ENCODE results near the gene RAB15. TPM values are rescaled to one million over a fixed set of nuclear protein-coding genes. Genes with fewer than 3 reads are reported as not detected.

The RAB15 gene
- total and polyA plus RNA-seq, 9 of the 15 experiments (the other 6 are each of a cell fraction or from before 2014, with no cell fraction given) = 0.09 to 0.30 (median 0.16) TPM; not detected in 2

DNA sequence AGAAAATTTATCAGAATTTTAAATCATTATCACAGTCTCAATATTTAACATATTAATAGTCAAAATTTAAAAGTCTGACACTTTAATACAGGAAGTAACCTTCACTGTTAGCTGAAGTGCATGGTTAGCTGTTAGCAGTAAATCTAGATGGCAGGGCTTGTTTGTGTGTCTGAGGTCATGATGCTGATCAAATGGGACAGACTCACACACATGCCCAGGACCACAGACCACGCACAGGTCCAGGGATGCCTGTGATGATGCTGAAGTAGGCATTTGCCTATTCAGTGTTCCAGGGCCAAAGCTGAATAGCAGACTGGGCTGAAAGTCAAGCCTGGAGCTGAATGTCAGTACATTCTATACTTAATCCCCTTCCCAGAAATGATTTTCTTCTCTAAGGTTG, 35.1 kb upstream of the RAB15 start:
- H3K27me3 ChIP-seq (ENCODE audit: control insufficient read depth in 2 of 2, insufficient read depth in 2 of 2, low read length in 2 of 2) = no peaks in the 10 kb centered on the region
- ATAC-seq = no peak
- intact Hi-C loops (cut with micrococcal nuclease) = no loop called here
- no peak overlapping the region for H3K9ac ChIP-seq (ENCODE audit: insufficient read depth in 1 of 2, low read depth in 2 of 2, low read length in 2 of 2)
- FAIRE-seq = no peak
- BruUV-seq (replicated peaks) = no TSS peak
- no peak overlapping the region for H3K4me2 ChIP-seq (ENCODE audit: insufficient read depth, low read length)
- H3K9me1 ChIP-seq (ENCODE audit: control insufficient read depth, insufficient read depth, low read length) = no peaks in the 10 kb centered on the region
- H3K79me2 ChIP-seq (ENCODE audit: control insufficient read depth, insufficient read depth, low read length) = no peaks in the 10 kb centered on the region
- no peak overlapping the region for H2AFZ ChIP-seq (ENCODE audit: low read depth, low read length)
- no peaks in the 10 kb centered on the region for H4K20me1 ChIP-seq (replicated peaks; ENCODE audit: control insufficient read depth, insufficient read depth, low read length)
- ChIA-PET POLR2A (interaction anchor here (1.3 to 1.4 kb wide), 2 partner anchors 9 kb away, joined by 3 to 5 read pairs; no protein-coding TSS in a partner anchor), CTCF (ENCODE audit: low intra/inter-chr PET ratio) (no interaction called here)
- H3K9me3 ChIP-seq (replicated peaks; ENCODE audit: control insufficient read depth, insufficient read depth, low read depth, low read length) = no peaks in the 10 kb centered on the region
- no peak for DNase-seq (ENCODE audit: extremely low read depth in 1 of 4, low spot score in 3 of 4)
- WGBS (ENCODE audit: insufficient coverage, low coverage, missing lambda C conversion rate) = 64% methylated on average over 1 of the region's 1 CpG
- H3K27ac ChIP-seq (ENCODE audit: extremely low read depth, low read depth, low read length) = no peak overlapping the region
- no peak overlapping the region for H3K4me3 ChIP-seq
- in situ Hi-C loops (cut with MboI) = no loop called here
- peaks cover 0 to 6% of the 10 kb centered on the region in 2 experiments; a peak in 2 of 5 replicates for H3K4me1 ChIP-seq (replicated peaks in 1 of 2; ENCODE audit: control insufficient read depth in 2 of 2, insufficient read depth in 2 of 2, low read length in 2 of 2)
- H3K36me3 ChIP-seq (ENCODE audit: control insufficient read depth, insufficient read depth, low read length) = peaks cover 19% of the 10 kb centered on the region; the same call in 2 of the 3 replicates
- TF ChIP-seq, protein P1, sequence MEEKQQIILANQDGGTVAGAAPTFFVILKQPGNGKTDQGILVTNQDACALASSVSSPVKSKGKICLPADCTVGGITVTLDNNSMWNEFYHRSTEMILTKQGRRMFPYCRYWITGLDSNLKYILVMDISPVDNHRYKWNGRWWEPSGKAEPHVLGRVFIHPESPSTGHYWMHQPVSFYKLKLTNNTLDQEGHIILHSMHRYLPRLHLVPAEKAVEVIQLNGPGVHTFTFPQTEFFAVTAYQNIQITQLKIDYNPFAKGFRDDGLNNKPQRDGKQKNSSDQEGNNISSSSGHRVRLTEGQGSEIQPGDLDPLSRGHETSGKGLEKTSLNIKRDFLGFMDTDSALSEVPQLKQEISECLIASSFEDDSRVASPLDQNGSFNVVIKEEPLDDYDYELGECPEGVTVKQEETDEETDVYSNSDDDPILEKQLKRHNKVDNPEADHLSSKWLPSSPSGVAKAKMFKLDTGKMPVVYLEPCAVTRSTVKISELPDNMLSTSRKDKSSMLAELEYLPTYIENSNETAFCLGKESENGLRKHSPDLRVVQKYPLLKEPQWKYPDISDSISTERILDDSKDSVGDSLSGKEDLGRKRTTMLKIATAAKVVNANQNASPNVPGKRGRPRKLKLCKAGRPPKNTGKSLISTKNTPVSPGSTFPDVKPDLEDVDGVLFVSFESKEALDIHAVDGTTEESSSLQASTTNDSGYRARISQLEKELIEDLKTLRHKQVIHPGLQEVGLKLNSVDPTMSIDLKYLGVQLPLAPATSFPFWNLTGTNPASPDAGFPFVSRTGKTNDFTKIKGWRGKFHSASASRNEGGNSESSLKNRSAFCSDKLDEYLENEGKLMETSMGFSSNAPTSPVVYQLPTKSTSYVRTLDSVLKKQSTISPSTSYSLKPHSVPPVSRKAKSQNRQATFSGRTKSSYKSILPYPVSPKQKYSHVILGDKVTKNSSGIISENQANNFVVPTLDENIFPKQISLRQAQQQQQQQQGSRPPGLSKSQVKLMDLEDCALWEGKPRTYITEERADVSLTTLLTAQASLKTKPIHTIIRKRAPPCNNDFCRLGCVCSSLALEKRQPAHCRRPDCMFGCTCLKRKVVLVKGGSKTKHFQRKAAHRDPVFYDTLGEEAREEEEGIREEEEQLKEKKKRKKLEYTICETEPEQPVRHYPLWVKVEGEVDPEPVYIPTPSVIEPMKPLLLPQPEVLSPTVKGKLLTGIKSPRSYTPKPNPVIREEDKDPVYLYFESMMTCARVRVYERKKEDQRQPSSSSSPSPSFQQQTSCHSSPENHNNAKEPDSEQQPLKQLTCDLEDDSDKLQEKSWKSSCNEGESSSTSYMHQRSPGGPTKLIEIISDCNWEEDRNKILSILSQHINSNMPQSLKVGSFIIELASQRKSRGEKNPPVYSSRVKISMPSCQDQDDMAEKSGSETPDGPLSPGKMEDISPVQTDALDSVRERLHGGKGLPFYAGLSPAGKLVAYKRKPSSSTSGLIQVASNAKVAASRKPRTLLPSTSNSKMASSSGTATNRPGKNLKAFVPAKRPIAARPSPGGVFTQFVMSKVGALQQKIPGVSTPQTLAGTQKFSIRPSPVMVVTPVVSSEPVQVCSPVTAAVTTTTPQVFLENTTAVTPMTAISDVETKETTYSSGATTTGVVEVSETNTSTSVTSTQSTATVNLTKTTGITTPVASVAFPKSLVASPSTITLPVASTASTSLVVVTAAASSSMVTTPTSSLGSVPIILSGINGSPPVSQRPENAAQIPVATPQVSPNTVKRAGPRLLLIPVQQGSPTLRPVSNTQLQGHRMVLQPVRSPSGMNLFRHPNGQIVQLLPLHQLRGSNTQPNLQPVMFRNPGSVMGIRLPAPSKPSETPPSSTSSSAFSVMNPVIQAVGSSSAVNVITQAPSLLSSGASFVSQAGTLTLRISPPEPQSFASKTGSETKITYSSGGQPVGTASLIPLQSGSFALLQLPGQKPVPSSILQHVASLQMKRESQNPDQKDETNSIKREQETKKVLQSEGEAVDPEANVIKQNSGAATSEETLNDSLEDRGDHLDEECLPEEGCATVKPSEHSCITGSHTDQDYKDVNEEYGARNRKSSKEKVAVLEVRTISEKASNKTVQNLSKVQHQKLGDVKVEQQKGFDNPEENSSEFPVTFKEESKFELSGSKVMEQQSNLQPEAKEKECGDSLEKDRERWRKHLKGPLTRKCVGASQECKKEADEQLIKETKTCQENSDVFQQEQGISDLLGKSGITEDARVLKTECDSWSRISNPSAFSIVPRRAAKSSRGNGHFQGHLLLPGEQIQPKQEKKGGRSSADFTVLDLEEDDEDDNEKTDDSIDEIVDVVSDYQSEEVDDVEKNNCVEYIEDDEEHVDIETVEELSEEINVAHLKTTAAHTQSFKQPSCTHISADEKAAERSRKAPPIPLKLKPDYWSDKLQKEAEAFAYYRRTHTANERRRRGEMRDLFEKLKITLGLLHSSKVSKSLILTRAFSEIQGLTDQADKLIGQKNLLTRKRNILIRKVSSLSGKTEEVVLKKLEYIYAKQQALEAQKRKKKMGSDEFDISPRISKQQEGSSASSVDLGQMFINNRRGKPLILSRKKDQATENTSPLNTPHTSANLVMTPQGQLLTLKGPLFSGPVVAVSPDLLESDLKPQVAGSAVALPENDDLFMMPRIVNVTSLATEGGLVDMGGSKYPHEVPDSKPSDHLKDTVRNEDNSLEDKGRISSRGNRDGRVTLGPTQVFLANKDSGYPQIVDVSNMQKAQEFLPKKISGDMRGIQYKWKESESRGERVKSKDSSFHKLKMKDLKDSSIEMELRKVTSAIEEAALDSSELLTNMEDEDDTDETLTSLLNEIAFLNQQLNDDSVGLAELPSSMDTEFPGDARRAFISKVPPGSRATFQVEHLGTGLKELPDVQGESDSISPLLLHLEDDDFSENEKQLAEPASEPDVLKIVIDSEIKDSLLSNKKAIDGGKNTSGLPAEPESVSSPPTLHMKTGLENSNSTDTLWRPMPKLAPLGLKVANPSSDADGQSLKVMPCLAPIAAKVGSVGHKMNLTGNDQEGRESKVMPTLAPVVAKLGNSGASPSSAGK (IDR thresholded peaks at IDR 0.05) = no peak
- TF ChIP-seq KLF13 (tag; IDR thresholded peaks at IDR 0.05; ENCODE audit: borderline replicate concordance, low read depth) (no peak), CC2D1A (IDR thresholded peaks at IDR 0.05) (no peak), RAD51 (IDR thresholded peaks at IDR 0.05; ENCODE audit: borderline replicate concordance, low read depth) (no peak), POLR2AphosphoS2 (IDR thresholded peaks at IDR 0.05; ENCODE audit: low read length) (no peak), ZNF507 (tag; conservative IDR thresholded peaks at IDR 0.05) (no peak), ZNF79 (CRISPR knock-in tag; IDR thresholded peaks at IDR 0.05; ENCODE audit: low read depth) (no peak), ZNF780A (CRISPR knock-in tag; IDR thresholded peaks at IDR 0.05) (no peak), CTBP1 (IDR thresholded peaks at IDR 0.05; ENCODE audit: borderline replicate concordance) (no peak), PML (IDR thresholded peaks at IDR 0.05; ENCODE audit: low read length) (no peak), SMAD2 (IDR thresholded peaks at IDR 0.05; ENCODE audit: low read depth, low read length) (no peak)
- TF ChIP-seq, protein P2, sequence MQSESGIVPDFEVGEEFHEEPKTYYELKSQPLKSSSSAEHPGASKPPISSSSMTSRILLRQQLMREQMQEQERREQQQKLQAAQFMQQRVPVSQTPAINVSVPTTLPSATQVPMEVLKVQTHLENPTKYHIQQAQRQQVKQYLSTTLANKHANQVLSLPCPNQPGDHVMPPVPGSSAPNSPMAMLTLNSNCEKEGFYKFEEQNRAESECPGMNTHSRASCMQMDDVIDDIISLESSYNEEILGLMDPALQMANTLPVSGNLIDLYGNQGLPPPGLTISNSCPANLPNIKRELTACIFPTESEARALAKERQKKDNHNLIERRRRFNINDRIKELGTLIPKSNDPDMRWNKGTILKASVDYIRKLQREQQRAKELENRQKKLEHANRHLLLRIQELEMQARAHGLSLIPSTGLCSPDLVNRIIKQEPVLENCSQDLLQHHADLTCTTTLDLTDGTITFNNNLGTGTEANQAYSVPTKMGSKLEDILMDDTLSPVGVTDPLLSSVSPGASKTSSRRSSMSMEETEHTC (IDR thresholded peaks at IDR 0.05) = no peak
